GM19438 (cell line): ENCODE data around the gene FBL.
A peak's percentile ranks its signal among the peaks of the same experiment; 100 is the strongest.
"Not testable (repeated sequence)": the region's sequence is repeated elsewhere in the genome, so short reads cannot be mapped to it uniquely, and the experiment has no call there.

Experiments used
- ATAC-seq: cut with Tn5 transposase; IDR thresholded peaks from one replicate; pipeline ENCODE4 v1.9.1; 2021; ENCODE audit warnings: low read depth; ENCODE audit not compliant: unreplicated experiment

The FBL gene

DNA sequence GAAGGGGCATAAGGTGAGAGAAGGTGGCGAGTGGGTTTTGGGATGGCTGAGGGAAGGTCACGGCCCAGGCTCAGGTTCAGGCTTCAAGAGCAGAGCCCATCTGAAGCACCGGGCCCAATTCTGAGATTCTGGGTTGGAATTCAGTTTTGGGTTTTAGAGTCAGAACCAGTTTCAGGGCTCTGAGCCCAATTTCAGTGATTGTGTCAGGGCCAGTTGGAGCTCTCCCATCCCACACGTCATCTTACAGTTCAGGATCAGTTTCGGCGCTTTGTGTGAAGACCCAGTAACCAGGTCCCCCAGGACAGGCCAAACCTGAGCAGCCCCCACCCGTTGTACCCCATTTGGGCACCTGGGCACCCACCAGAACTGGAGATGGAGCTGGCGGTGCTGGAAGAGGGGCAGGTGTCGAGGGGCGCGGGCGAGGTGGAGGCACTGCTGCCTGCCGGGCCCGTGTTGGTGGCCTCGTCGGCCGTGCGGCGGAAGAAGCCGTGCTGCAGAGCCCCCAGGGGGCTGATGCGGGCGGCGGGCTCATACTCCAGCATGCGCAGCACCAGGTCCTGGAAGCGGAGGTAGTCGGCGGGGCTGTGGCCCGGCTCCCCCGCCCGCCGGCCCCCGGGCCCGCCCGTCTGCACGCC lies 19.8 kb downstream of the FBL start:
- no peak for ATAC-seq

GRCh38 chr19:39825531-39826076 lies 20.6 kb downstream of the FBL start:
- ATAC-seq, result no peak

- ATAC-seq, result no peak
Observed at GRCh38 chr19:39825093-39825463, 21.1 kb downstream of the FBL start.

GRCh38 chr19:39824143-39825092 lies 21.8 kb downstream of the FBL start:
- peak; percentile 96 for ATAC-seq

DNA sequence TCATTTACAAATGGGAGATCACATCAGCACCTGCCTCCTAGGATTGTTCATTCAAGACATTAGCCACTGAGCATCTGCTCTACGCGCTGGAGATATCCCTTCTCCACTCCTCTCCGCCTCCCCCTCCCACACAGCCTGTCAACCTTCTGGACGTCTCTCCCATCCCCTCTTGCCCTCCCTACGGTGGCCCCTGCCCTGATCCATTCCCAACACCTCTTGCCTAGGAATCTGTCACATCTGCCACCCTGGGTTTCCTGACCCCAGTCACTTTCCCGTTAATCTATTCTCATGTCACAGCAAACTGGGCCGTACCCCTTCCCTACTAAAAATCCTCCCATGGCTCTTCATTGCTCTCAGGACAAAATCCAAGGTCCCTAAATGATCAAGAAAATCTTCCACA lies 22.5 kb downstream of the FBL start:
- no peak for ATAC-seq

DNA sequence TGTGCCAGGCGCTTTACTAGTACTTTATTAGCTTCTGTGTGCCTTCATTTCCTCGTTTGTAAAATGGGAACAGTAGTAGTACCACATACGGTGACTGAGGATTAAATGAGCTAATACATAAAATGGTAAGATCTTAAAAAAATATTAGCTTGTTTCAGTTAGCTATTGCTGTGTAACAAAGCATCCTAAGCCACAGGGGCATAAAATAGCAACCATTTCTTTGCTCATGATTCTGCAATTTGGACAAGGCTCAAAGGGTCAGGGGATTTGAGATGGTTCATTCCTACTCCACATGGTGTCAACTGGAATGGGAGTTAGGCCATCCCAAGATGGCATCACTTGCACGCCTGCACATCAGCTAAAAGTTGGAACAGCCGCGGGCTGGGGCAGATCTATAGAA lies 25.5 kb downstream of the FBL start:
- no peak for ATAC-seq

DNA sequence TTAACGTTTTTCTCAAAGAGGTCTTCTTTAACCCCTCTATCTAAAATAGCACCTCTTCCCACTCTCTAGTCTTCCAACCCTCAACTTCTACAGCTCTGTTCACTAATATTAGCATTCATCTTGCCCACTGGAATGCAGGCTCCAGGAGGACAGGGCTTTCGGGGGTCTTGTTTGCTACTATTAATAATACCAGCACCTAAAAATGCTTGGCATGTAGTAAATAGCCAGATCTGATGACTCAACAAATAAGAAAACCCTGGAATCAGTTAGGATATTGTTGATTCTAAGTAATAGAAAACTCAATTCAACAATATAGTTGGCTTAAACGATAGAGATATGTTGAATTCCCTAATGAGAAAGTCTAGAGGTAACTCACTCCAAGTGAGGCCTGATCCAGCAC lies 26.4 kb downstream of the FBL start:
- no peak for ATAC-seq

- ATAC-seq, result no peak
Observed at GRCh38 chr19:39818626-39819097, 27.5 kb downstream of the FBL start.

DNA sequence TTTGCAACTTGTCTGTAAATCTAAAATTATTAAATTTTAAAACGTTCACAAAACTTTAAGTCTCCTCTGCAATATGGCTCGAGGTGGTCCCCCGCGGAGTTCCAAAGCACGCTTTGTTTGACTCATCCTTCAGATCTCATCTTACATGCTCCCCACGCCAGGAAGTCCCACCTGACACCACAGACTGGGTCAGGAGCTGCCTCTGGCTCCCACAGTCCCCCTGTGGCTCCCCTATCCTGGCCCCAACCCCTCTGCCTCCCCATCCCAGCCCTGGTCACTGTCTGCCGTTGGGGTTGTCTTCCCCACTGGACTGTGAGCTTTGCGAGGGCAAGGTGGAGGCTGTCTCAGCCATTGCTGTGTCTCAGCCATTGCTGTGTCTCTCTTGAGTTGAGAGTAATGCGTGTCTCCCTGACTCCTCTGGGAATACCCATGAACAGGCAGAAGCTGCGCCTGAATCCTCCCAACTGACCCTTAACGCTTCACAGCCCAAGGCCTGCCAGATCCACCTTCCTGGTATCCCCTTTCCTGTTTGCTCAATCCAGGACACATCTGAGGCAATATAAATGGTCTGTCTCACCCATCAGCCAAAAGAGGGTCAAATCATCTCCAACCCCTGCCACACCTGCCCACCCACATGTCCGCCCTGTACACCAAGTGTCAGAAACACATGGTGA lies 28.2 kb downstream of the FBL start:
- ATAC-seq, result no peak

DNA sequence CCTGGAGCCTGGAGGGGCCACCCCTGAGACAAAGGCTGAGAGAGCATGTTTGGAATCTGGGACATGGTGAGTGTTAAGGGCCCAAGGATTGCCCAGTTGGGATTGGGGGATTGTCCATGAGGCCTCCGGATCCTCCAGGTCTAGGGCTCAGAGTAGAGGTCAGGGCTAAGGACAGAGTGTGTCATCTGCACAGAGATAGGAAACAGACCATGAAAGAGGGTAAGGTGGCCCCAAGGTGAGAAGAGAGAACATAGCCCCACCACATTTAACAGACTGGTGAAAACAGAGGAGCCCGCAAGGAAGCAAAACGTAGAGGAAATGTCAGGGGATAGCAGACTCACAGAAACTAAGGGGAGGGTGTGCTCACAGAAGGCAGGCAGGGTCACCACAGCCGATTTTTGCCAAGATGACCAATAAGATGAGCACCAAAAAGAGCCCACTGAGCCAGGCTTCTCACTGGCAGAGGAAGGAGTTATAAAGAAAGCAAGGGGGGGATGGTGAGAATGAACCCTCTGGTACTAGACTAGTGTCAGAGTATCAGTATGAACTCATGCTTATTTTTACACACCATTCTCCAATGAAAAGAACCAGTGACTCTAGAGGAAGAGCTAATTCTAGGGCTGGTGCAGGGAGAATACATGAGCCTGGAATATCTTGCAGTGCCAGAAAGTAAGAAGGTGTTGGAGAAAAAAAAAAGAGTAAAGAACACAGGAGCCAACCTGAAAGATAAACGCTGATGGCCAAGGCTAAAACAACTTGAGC lies 29.7 kb downstream of the FBL start:
- no peak for ATAC-seq

- no peak for ATAC-seq
Observed at GRCh38 chr19:39814595-39814994, 31.6 kb downstream of the FBL start.

GRCh38 chr19:39814111-39814510 lies 32.1 kb downstream of the FBL start:
- ATAC-seq, result not testable (repeated sequence)

DNA sequence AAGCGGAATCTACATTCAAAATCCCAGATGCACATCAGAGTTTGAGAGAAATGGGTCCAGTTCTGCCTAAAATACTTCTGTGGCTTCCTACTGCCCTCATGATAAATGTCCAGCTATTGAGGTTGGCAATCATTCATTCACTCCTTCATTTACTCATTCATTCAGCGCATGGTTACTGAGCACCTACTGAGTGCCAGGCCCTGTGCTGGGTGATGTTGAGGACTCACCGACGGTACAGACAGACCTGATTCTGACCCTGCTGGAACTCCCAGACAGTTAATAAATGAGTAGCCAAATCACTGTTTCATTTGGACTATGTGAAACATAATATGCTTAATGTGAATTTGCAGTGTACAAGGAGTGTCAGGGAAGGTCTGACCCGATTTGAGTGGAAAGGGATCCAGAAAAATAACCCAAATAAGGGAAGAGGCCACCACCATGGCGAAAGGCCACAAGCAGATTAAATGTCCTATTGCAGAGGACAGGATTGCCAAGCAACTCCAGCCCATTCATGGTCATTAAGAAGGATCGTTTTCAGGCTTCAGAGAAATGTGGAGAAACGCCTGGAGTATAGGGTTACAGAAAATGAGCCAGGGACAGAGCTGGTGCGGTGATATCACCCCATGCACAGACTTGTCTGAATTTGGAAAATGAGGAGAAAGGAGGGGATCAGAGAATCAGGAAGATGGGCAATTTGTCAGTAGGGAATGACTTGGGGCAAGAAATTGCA lies 32.8 kb downstream of the FBL start:
- no peak for ATAC-seq

GRCh38 chr19:39811064-39811463 lies 35.1 kb downstream of the FBL start:
- no peak for ATAC-seq

DNA sequence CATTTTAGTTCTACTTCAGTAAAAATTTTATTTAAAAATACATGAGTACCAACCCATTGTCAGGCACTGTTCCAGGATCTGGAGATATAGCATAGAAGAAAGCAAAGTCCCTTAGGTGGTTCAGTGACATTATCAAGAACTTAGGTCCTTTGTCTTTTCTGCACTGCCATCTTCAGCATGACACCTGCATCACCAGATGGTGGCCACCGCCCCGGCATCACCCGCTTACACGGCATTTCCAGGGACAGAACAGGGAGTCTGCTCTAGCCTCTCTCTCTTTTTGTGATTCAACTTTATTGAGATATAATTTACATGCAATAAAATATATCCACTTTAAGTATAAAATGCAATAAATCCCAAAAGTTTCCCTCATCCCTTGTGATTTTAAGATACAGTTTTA lies 35.8 kb downstream of the FBL start:
- ATAC-seq, result no peak

DNA sequence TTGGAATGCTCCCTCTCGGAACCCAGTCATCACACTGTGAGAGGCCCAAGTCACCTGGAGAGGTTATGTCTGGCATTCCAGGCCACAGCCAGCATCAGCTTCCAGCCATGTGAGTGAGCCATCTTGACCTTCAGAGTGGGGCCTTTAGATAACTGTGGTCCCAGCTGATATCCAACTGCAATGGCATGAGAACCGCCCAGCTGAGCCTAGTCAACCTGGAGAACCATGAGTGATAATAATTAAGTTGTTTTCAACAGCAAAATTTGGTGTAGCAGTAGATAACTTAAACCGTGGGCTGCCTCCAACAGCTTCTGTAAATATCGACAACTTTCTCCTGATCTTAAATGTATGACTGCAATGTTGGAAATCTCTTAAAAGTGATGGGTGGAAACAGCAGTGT lies 36.8 kb downstream of the FBL start:
- ATAC-seq, result no peak

DNA sequence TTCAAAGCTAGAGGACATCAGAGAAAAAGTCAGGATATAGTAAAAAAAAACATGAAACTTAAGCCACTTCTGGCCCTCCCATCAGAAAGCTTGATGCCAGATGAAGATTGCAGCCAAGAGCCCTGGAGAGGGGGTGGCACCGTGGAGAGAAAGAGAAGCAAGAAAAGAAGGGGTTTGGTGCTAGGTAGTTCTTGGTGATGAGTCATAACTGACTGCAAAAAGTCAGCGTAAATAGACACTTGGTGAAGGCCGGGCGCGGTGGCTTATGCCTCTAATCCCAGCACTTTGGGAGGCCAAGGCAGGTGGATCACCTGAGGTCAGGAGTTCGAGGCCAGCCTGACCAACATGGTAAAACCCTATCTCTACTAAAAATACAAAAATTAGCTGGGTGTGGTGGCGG lies 37.5 kb downstream of the FBL start:
- not testable (repeated sequence) for ATAC-seq

DNA sequence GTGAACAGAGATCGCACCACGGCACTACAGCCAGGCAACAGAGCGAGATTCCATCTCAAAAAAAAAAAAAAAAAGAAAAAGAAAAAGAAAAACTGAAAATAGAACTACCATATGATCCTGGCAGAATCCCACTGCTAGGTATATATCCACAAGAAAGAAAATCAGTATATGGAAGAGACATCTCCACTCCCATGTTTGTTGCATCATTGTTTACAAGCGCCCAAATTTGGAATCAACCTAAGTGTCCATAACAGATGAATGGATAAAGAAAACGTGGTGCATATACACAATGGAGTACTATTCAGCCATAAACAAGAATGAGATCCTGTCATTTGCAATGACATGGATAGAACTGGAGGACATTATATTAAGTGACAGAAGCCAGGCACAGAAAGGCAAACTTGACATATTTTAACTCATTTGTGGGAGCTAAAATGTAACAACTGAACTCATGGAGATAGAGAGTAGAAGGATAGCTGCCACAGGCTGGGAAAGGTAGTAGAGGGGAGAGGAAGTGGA lies 38.3 kb downstream of the FBL start:
- ATAC-seq, result no peak

- no peak for ATAC-seq
Observed at GRCh38 chr19:39805104-39805503, 41.1 kb downstream of the FBL start.
